H9 (cell line): ENCODE results near the gene DYRK1B. TPM values are rescaled to one million over a fixed set of nuclear protein-coding genes. Genes with fewer than 3 reads are reported as not detected.

ENCODE experiments used
- DNase-seq: peaks from one replicate; pipeline ENCODE4 v3.0.0-alpha.2; 2017
- H2AFZ ChIP-seq: one replicate; pipeline ENCODE4 v1.6.1; 2013; ENCODE audit warnings: mild to moderate bottlenecking, low read length, control low read depth, moderate library complexity
- H2AK5ac ChIP-seq: 2 replicates; pipeline ENCODE4 v1.6.1; 2013; ENCODE audit warnings: low read length, control low read depth, mixed read lengths; ENCODE audit not compliant: insufficient read length
- H2BK120ac ChIP-seq: one replicate; pipeline ENCODE4 v1.6.1; 2013; ENCODE audit warnings: low read depth, mild to moderate bottlenecking, low read length, control low read depth, inconsistent platforms; ENCODE audit not compliant: poor library complexity, severe bottlenecking
- H2BK12ac ChIP-seq: 2 replicates; pipeline ENCODE4 v1.6.1; 2013; ENCODE audit warnings: low read length, control low read depth, mixed read lengths, low read depth; ENCODE audit not compliant: insufficient read length
- H2BK15ac ChIP-seq: 2 replicates; pipeline ENCODE4 v1.6.1; 2013; ENCODE audit warnings: low read depth, low read length, control low read depth
- H2BK20ac ChIP-seq: one replicate; pipeline ENCODE4 v1.6.1; 2013; ENCODE audit warnings: low read depth, mild to moderate bottlenecking, low read length, control low read depth, inconsistent platforms; ENCODE audit not compliant: poor library complexity, severe bottlenecking
- H2BK5ac ChIP-seq: 2 replicates; pipeline ENCODE4 v1.6.1; 2013; ENCODE audit warnings: low read length, control low read depth, mixed read lengths; ENCODE audit not compliant: insufficient read length
- H3K14ac ChIP-seq: 2 replicates; pipeline ENCODE4 v1.6.1; 2013; ENCODE audit warnings: low read length, control low read depth; ENCODE audit not compliant: insufficient read depth
- H3K18ac ChIP-seq: 2 replicates; pipeline ENCODE4 v1.6.1; 2013; ENCODE audit warnings: low read depth, mild to moderate bottlenecking, mixed read lengths, low read length, control low read depth; ENCODE audit not compliant: insufficient read length
- H3K23ac ChIP-seq: 2 replicates; pipeline ENCODE4 v1.6.1; 2013; ENCODE audit warnings: low read length, control low read depth, mixed read lengths, low read depth; ENCODE audit not compliant: insufficient read length
- H3K23me2 ChIP-seq: 2 replicates; pipeline ENCODE4 v1.6.1; 2013; ENCODE audit warnings: low read depth, mild to moderate bottlenecking, mixed read lengths, low read length, control low read depth; ENCODE audit not compliant: insufficient read length, poor library complexity, severe bottlenecking
- H3K27ac ChIP-seq: 2 replicates; pipeline ENCODE4 v1.5.1; 2013; ENCODE audit warnings: low read length, control low read depth, mixed read lengths, low read depth; ENCODE audit not compliant: insufficient read length
- H3K27me3 ChIP-seq: 2 replicates; pipeline ENCODE4 v1.6.1; 2013; ENCODE audit warnings: low read length, control low read depth, inconsistent platforms; ENCODE audit not compliant: insufficient read depth
- H3K4ac ChIP-seq: 2 replicates; pipeline ENCODE4 v1.6.1; 2013; ENCODE audit warnings: low read depth, mild to moderate bottlenecking, control low read depth, inconsistent platforms, low read length, moderate library complexity
- H3K4me1 ChIP-seq: 2 replicates; pipeline ENCODE4 v1.6.1; 2013; ENCODE audit warnings: low read length, control low read depth, inconsistent platforms; ENCODE audit not compliant: insufficient read depth
- H3K4me2 ChIP-seq: 2 replicates; pipeline ENCODE4 v1.6.1; 2013; ENCODE audit warnings: low read length, control low read depth, mixed read lengths; ENCODE audit not compliant: insufficient read length, insufficient read depth
- H3K56ac ChIP-seq: 2 replicates; pipeline ENCODE4 v1.6.1; 2013; ENCODE audit warnings: low read depth, mild to moderate bottlenecking, mixed read lengths, low read length, control low read depth; ENCODE audit not compliant: insufficient read length
- H3K79me1 ChIP-seq: 2 replicates; pipeline ENCODE4 v1.6.1; 2013; ENCODE audit warnings: low read depth, mild to moderate bottlenecking, moderate library complexity, low read length, control low read depth, inconsistent platforms; ENCODE audit not compliant: insufficient read depth, poor library complexity, severe bottlenecking
- H3K79me2 ChIP-seq: 2 replicates; pipeline ENCODE4 v1.6.1; 2013; ENCODE audit warnings: low read length, control low read depth, inconsistent platforms; ENCODE audit not compliant: insufficient read depth
- H3K9ac ChIP-seq: 2 replicates; pipeline ENCODE4 v1.6.1; 2013; ENCODE audit warnings: low read length, control low read depth, mixed read lengths; ENCODE audit not compliant: insufficient read length; ENCODE audit errors: extremely low read depth
- H3K9me3 ChIP-seq: one replicate; pipeline ENCODE4 v1.6.1; 2013; ENCODE audit warnings: low read depth, low read length, inconsistent platforms; ENCODE audit not compliant: control insufficient read depth
- H3T11ph ChIP-seq: one replicate; pipeline ENCODE4 v1.6.1; 2013; ENCODE audit warnings: mild to moderate bottlenecking, low read length, control low read depth, inconsistent platforms
- H4K20me1 ChIP-seq: one replicate; pipeline ENCODE4 v1.6.1; 2013; ENCODE audit not compliant: control insufficient read depth, insufficient read length, insufficient read depth
- H4K5ac ChIP-seq: 2 replicates; pipeline ENCODE4 v1.6.1; 2013; ENCODE audit warnings: low read depth, mild to moderate bottlenecking, mixed read lengths, low read length, control low read depth; ENCODE audit not compliant: insufficient read length
- H4K8ac ChIP-seq: replicated peaks from 2 replicates; pipeline ENCODE4 v1.6.1; 2013; ENCODE audit warnings: low read length, control low read depth, mixed read lengths, low read depth; ENCODE audit not compliant: insufficient read length
- H4K91ac ChIP-seq: 2 replicates; pipeline ENCODE4 v1.6.1; 2013; ENCODE audit warnings: low read depth, mild to moderate bottlenecking, moderate library complexity, mixed read lengths, low read length, control low read depth; ENCODE audit not compliant: insufficient read length
- H3K27ac Mint-ChIP-seq, 3 experiments: 2 replicates in 2 of 3; 3 replicates in 1 of 3; pipeline ENCODE4 v1.8.0; 2020 to 2021; ENCODE audit warnings: mixed read lengths in 3 of 3, mild to moderate bottlenecking in 1 of 3, moderate library complexity in 1 of 3
- H3K27me3 Mint-ChIP-seq: 2 replicates; pipeline ENCODE4 v1.8.0; 2021; ENCODE audit warnings: low read depth, mild to moderate bottlenecking, moderate library complexity, mixed read lengths
- H3K36me3 Mint-ChIP-seq, 3 experiments: 2 replicates in 2 of 3; 3 replicates in 1 of 3; pipeline ENCODE4 v1.8.0; 2020 to 2021; ENCODE audit warnings: low read depth in 3 of 3, mixed read lengths in 3 of 3; ENCODE audit not compliant: insufficient read depth in 1 of 3
- H3K4me1 Mint-ChIP-seq, 2 experiments: 2 replicates each; pipeline ENCODE4 v1.8.0; 2020; ENCODE audit warnings: mixed read lengths in 2 of 2
- H3K4me3 Mint-ChIP-seq, 2 experiments: 2 replicates in 1 of 2; 3 replicates in 1 of 2; pipeline ENCODE4 v1.8.0; 2020 to 2021; ENCODE audit warnings: mild to moderate bottlenecking in 2 of 2, mixed read lengths in 2 of 2, moderate library complexity in 1 of 2
- H3K9me3 Mint-ChIP-seq, 2 experiments: 2 replicates in 1 of 2; 3 replicates in 1 of 2; pipeline ENCODE4 v1.8.0; 2020; ENCODE audit warnings: mild to moderate bottlenecking in 2 of 2, mixed read lengths in 2 of 2, moderate library complexity in 1 of 2
- CTCF ChIP-seq: fragments of 200-600 bp; sonication (generic); conservative IDR thresholded peaks from 3 replicates; pipeline ENCODE4 v1.8.0; 2021; ENCODE audit warnings: antibody characterized with exemption, mild to moderate bottlenecking
- WGBS: extraction: QIAGEN DNeasy Blood & Tissue Kit; methylation state at CpG from one replicate; pipeline ENCODE4 v1.1.7; 2013; ENCODE audit warnings: missing lambda C conversion rate, low lambda C conversion rate, mixed read lengths; ENCODE audit not compliant: insufficient read length; ENCODE audit errors: extremely low coverage; 5-methylcytosine and 5-hydroxymethylcytosine counted together
- total RNA-seq: library from RNA; stranded (reverse); gene quantifications from 2 replicates; pipeline ENCODE4 v1.2.1, GENCODE V29; 2021

DYRK1B gene
- total RNA-seq, 1 experiment from 2014 or later, result 14.3 TPM

GRCh38 chr19:39810424-39810823 is 23.5 kb downstream of the DYRK1B start:
- Histone ChIP-seq H3K79me1 (no peaks in the 10 kb centered on the region), H2BK12ac (no peak overlapping the region), H2BK15ac (no peak overlapping the region), H3K4ac (no peak overlapping the region), H3K4me2 (no peak overlapping the region), H3K27ac (no peak overlapping the region), H3K4me1 (no peaks in the 10 kb centered on the region), H3K18ac (no peak overlapping the region), H3K27me3 (no peaks in the 10 kb centered on the region), H2BK5ac (no peak overlapping the region), H3K56ac (no peak overlapping the region), H4K20me1 (no peaks in the 10 kb centered on the region), H4K91ac (no peak overlapping the region), H2BK120ac (no peak overlapping the region), H4K5ac (no peak overlapping the region), H3K23me2 (no peaks in the 10 kb centered on the region), H3K79me2 (no peaks in the 10 kb centered on the region), H3K9ac (no peak overlapping the region), H4K8ac (no peak overlapping the region), H3K14ac (no peak overlapping the region), H2AFZ (no peak overlapping the region), H3T11ph (no peak overlapping the region), H2BK20ac (no peak overlapping the region), H3K9me3 (no peaks in the 10 kb centered on the region), H3K23ac (no peak overlapping the region), H2AK5ac (no peak overlapping the region)
- no peak overlapping the region for H3K4me3 Mint-ChIP-seq
- no peak overlapping the region for H3K27ac Mint-ChIP-seq
- no peak for TF ChIP-seq CTCF
- H3K4me1 Mint-ChIP-seq, result no peaks in the 10 kb centered on the region
- no peak for DNase-seq
- H3K36me3 Mint-ChIP-seq, result no peaks in the 10 kb centered on the region; a peak in 1 of 7 replicates
- WGBS, result no CpG with 5 or more reads among the region's 4 CpGs
- H3K27me3 Mint-ChIP-seq, result no peaks in the 10 kb centered on the region
- H3K9me3 Mint-ChIP-seq, result no peaks in the 10 kb centered on the region
